HEK293 (cell line): ENCODE measurements around the gene HRNR.

Experiments
- CTCF ChIP-seq: fragments of 450-650 bp; formaldehyde crosslinking; IDR thresholded peaks from 2 replicates; pipeline ENCODE4 v1.5.1; 2016; ENCODE audit warnings: missing biosample characterization, missing genetic modification characterization
- KLF1 ChIP-seq: fragments of 450-650 bp; formaldehyde crosslinking; IDR thresholded peaks from 2 replicates; pipeline ENCODE4 v1.5.1; 2016; ENCODE audit warnings: missing biosample characterization, missing genetic modification characterization
- PRDM10 ChIP-seq: fragments of 450-650 bp; formaldehyde crosslinking; IDR thresholded peaks from 2 replicates; pipeline ENCODE4 v1.5.1; 2016; ENCODE audit warnings: missing biosample characterization, missing genetic modification characterization
- SETDB1 ChIP-seq: IDR thresholded peaks from one replicate; pipeline ENCODE4 v1.6.1; 2017; ENCODE audit warnings: mild to moderate bottlenecking, low read length, moderate library complexity, mixed read lengths; ENCODE audit not compliant: insufficient read length
- SP3 ChIP-seq: fragments of 450-650 bp; formaldehyde crosslinking; IDR thresholded peaks from 2 replicates; pipeline ENCODE4 v1.5.1; 2016; ENCODE audit warnings: missing biosample characterization, missing genetic modification characterization
- ZBTB49 ChIP-seq: fragments of 450-650 bp; formaldehyde crosslinking; IDR thresholded peaks from 2 replicates; pipeline ENCODE4 v1.5.1; 2016; ENCODE audit warnings: missing biosample characterization, missing genetic modification characterization, low read depth
- ZNF138 ChIP-seq: fragments of 450-650 bp; formaldehyde crosslinking; IDR thresholded peaks from 2 replicates; pipeline ENCODE4 v1.5.1; 2016; ENCODE audit warnings: missing biosample characterization, missing genetic modification characterization, borderline replicate concordance
- ZNF324 ChIP-seq: fragments of 450-650 bp; formaldehyde crosslinking; IDR thresholded peaks from 2 replicates; pipeline ENCODE4 v1.5.1; 2016; ENCODE audit warnings: missing biosample characterization, missing genetic modification characterization

- TF ChIP-seq ZNF138 (tag by site-specific recombination) = no peak
- no peak for TF ChIP-seq CTCF
- TF ChIP-seq ZBTB49 (tag by site-specific recombination) = no peak
- TF ChIP-seq PRDM10 (tag by site-specific recombination) = no peak
- TF ChIP-seq KLF1 (tag by site-specific recombination) = no peak
- no peak for TF ChIP-seq ZNF324 (tag by site-specific recombination)
- no peak for TF ChIP-seq SP3
- no peak for TF ChIP-seq SETDB1
Measured at GRCh38 chr1:152251391-152251790, 27.4 kb upstream of the HRNR start.
